Measurements from ENCODE around the gene OXCT2.
"Not testable (repeated sequence)": the region's sequence is repeated elsewhere in the genome, so short reads cannot be mapped to it uniquely, and the experiment has no call there.

Gene OXCT2

DNA sequence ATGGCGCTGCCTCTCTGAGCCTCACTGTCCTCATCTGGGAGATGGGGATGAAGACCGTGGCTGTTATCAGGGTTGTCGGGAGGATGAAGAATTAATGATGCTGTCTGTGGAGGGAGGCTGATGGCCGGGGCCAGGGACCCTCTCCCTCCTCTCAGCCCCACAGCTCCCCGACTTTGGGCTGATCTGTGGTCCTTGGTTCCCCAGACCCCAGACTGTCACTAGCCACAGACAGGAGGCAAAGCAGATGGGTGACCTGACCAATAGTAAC lies 15.9 kb upstream of the OXCT2 start:
- DNase-seq: not testable (repeated sequence)

GRCh38 chr1:39786303-39787107 lies 15.4 kb upstream of the OXCT2 start:
- DNase-seq: not testable (repeated sequence)

DNA sequence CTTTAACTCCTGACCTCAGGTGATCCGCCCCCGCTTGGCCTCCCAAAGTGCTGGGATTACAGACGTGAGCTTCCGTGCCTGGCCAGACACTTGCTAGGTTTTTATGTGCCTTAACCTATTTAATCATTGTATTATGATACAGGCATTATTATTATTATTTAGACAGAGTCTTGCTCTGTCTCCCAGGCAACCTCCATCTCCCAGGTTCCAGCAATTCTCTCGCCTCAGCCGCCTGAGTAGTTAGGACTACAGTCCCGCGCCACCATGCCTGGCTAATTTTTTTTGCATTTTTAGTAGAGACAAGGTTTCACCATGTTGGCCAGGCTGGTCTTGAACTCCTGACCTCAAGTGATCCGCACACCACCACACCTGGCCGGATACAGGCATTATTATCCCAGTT lies 11.5 kb upstream of the OXCT2 start:
- not testable (repeated sequence) for DNase-seq

- no peak for DNase-seq
These were observed 11.0 kb upstream of the OXCT2 start for GRCh38 chr1:39782103-39782502.

DNA sequence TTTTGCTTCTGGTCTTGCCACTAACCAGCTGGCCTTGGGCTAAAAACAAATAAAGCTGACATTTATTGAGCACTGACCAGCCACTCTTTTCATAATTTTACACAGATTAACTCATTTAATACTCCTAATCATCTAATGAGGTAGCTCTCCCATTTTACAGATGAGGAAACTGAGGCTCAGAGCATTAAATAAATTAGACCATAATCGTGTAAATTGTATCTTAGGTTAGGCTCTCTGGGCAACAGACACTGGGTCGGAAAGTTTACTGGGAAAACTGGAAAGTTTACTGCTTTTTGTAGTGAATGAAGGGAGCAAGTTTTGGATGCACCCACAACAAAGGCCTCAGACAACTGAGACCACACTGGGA lies 10.2 kb upstream of the OXCT2 start:
- no peak for DNase-seq

- DNase-seq: no peak
These were observed 8.7 kb upstream of the OXCT2 start for GRCh38 chr1:39779821-39780220.

GRCh38 chr1:39779137-39779536 lies 8.0 kb upstream of the OXCT2 start:
- DNase-seq: no peak

DNA sequence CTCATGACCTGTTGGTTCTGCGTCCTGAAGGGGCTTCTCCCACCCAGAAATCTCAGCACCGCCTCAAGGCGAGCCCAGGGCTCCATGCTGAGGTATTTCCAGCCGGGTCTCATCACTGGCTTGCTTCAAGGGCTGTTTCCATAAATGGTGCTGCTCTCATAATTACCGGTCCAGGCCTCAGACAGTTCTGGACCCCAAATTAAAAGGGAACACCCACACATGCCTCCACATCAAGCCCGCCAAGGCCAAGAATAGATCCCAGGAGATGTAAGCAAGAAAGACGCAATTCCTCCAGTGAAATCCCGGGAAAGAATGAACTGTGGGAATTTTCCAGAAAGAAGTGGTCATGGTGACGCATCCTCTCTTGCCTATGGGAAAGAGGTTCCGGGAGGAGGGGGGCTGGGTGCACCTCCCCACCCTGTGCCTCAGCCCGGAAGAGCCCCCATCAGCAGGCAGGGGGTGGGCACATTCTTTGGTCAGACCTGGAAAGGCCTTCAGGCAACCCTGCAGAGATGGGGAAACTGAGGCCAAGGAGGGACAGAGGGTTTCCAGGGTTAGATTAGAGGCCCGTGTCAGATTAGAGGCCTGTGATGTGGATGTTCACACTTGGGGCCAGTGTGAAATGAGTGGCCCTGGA lies 7.4 kb upstream of the OXCT2 start:
- not testable (repeated sequence) for DNase-seq

- DNase-seq: not testable (repeated sequence)
These were observed 6.7 kb upstream of the OXCT2 start for GRCh38 chr1:39777896-39778295.

GRCh38 chr1:39777306-39777705 lies 6.2 kb upstream of the OXCT2 start:
- DNase-seq: no peak

- no peak for DNase-seq
These were observed 5.7 kb upstream of the OXCT2 start for GRCh38 chr1:39776886-39777285.

DNA sequence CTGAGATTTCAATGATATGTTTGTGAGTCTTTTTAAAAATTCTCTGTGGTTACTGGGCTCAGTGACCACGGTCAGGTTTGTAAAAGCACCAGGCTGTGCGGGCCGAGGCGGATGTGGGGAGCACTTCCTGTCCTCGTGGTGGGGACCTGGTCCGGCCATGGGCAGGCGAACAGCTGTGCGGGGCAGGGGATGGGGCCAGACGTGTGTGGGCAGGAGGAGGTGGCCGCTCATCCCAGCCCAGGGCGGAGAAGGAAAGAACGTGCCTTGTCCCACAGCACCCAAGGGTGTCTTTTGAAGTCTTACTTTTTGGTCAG lies 5.2 kb upstream of the OXCT2 start:
- DNase-seq: no peak

- not testable (repeated sequence) for DNase-seq
These were observed 4.7 kb upstream of the OXCT2 start for GRCh38 chr1:39775676-39776399.

GRCh38 chr1:39775141-39775540 lies 4.0 kb upstream of the OXCT2 start:
- not testable (repeated sequence) for DNase-seq

DNA sequence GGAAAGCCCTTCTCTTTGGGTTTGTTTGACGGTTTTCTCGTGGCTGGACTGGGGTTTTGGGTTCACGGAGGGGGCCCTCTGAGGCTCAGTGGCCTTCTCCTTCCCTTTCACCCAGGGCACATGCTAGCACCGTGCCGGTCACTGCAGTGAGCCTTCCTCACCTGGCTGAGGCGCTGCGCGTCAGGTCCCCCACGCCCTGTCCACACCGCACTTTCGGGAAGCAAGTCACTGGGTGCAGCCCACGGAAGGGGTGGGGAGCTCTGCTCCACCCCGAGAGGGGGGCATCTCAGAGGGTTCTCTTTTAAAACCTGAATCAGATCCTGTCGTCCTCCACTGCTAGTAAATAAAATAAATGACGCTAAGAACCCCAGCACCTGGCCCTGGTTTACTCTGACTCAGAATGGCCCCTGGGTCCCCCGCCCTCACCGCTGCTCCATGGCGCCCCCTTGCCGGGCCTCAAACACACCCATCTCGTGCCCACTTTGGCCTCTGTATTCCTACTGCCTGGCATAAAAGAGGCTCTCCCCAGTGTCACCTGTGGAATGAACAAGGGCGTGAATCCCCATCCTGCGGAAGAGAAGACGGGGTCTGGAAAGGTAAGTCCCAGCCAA lies 2.3 kb upstream of the OXCT2 start:
- DNase-seq: not testable (repeated sequence)

GRCh38 chr1:39770100-39771021 lies 787 bp downstream of the OXCT2 start:
- not testable (repeated sequence) for DNase-seq

DNA sequence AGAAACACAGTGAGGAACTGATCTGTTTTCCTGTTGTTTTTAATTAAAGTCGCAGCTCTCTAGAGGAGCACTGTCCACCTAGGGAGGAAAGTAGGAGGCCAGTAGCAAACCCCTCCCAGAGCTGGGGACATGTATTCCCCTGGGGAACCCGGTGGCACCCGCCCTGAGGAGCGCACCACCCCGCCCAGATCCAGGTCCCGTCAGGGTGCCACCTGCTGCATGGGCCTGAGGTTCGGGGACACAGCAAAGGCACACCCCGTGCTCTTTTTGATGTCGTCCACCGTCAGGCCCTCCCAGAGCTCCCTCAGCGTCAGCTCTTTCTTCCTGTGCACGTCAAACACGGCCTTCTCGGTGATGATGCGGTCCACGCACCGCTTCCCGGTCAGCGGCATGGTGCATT lies 1.6 kb downstream of the OXCT2 start:
- not testable (repeated sequence) for DNase-seq

GRCh38 chr1:39766466-39766865 lies 4.7 kb downstream of the OXCT2 start:
- not testable (repeated sequence) for DNase-seq

GRCh38 chr1:39764512-39764911 lies 6.6 kb downstream of the OXCT2 start:
- not testable (repeated sequence) for DNase-seq

DNA sequence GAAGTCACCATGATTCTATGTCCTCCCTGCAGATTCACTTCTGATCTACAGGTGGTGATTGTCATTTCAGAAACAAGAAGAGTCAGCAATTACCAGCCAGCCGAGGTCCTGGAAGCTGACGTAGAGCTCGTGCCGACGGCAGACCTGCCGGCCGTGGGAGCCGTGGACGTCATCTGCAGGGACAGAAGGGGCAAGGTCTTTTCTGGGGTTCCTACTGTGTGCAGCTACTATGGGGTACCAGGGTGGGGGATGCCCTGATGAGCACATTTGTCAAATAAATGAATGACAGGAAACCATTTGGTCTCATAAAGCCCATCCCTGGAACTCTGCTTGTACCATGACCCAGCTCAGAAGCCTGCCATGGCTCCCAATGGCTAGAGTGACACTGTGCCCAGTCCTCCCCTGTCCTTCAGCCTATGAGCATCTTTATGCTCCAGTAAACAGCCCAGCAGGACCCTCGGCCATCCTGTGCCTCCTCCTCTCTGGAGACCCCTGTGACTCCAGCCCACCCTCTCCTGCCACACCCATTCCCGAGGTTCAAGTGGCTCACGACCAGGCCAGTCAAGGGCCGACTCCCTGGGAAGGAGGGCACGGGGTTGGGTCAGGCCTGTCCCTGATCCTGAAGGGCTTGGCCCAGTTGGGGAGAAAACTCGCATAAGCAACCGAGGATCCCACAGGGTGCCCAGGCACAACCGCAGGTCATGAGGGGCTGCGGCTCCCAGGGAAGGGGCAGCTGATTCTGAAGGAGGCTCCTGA lies 7.4 kb downstream of the OXCT2 start:
- not testable (repeated sequence) for DNase-seq

DNA sequence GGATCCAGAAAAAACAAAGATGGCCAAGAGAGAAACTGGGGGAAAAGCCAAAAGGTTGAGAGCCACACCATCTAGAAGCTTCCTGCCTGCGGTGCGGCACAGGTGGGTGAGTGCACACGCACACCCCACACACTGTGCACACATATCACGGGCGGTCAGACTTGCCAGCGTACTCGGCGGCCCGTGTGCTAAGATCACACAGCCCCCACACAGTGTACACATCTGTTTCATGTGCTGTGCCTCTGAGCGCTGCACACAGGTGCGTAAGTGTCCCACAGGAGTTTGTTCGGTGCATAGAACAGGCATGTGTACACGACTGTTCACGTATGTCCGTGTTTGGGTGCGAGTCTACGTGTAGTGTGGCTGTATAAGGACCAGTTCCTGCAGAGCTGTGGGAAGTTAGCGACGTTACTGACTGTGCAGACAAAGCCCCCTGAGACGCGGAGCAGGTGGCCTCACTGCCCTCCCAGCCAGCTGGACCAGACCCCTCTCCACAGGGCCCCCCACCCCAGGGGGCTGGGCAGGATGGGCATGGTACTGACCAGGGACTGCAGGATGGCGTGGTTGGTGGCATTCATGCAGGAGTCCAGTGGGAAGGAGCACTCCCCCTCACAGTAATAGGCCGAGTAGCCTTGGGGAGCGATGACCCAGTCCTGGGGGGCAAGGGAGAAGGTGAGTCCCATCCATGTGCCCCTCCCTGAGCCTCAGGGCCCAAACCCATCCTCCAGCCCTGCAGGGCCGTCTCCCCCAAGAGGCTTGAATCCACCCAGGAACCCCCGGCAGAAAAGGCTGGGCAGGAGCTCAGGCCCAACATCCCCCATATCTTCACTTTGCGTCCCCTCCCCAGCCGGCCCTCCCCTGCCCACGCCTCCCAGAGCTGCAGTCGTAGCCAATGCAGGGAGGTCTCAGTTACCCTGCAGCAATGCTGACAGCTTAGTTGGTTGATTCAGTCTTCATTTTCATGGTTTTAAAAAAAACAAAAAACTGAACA lies 8.3 kb downstream of the OXCT2 start:
- DNase-seq: no peak

Data from NCI-H69 (cell line).